ENCODE results near the gene COA1.

The COA1 gene

GRCh38 chr7:43590862-43591557, 138.3 kb downstream of the COA1 start:
- no peak for DNase-seq (ENCODE audit: low spot score)

GRCh38 chr7:43589728-43590127, 139.6 kb downstream of the COA1 start:
- no peak for DNase-seq (ENCODE audit: low spot score)
